K562 (cell line): ENCODE results near the gene DEGS2. TPM values are rescaled to one million over a fixed set of nuclear protein-coding genes. Genes with fewer than 3 reads are reported as not detected.

Experiments
- ATF3 ChIP-seq, 2 experiments: fragments of 450-650 bp in 1 of 2; sonication (generic) in 1 of 2; formaldehyde crosslinking in 1 of 2; IDR thresholded peaks in 1 of 2; conservative IDR thresholded peaks in 1 of 2; 2 replicates each; pipeline versions ENCODE4 v1.6.1 to v1.8.1; 2016 to 2023; ENCODE audit warnings: mild to moderate bottlenecking in 2 of 2, moderate library complexity in 2 of 2, inconsistent platforms in 1 of 2, missing genetic modification reagents in 1 of 2
- ELF4 ChIP-seq: fragments of 450-650 bp; formaldehyde crosslinking; IDR thresholded peaks from 2 replicates; pipeline ENCODE4 v1.4.0; 2022; ENCODE audit warnings: missing genetic modification characterization
- HCFC1 ChIP-seq: IDR thresholded peaks from 2 replicates; pipeline ENCODE4 v1.6.1; 2012; ENCODE audit warnings: low read depth, low read length, improper control_type of control experiment
- MYNN ChIP-seq, 2 experiments: sonication (generic); formaldehyde crosslinking in 1 of 2; IDR thresholded peaks; 2 replicates each; pipeline versions ENCODE4 v1.5.0 to v1.6.1; 2016 to 2020; ENCODE audit warnings: antibody characterized with exemption in 1 of 2, missing genetic modification reagents in 1 of 2
- PRDM10 ChIP-seq: fragments of 450-650 bp; IDR thresholded peaks from 2 replicates; pipeline ENCODE4 v1.6.1; 2018; ENCODE audit not compliant: partially characterized antibody
- RERE ChIP-seq: sonication (generic); formaldehyde crosslinking; IDR thresholded peaks from 2 replicates; pipeline ENCODE4 v1.8.0; 2023; ENCODE audit warnings: missing genetic modification reagents, mild to moderate bottlenecking, borderline replicate concordance
- VEZF1 ChIP-seq: fragments of 200-800 bp; sonication (Bioruptor generic); IDR thresholded peaks from 2 replicates; pipeline ENCODE4 v1.6.1; 2017; ENCODE audit warnings: missing genetic modification characterization, missing compliant biosample characterization
- ZBTB2 ChIP-seq: fragments of 450-650 bp; IDR thresholded peaks from 2 replicates; pipeline ENCODE4 v1.6.1; 2016; ENCODE audit warnings: antibody characterized with exemption
- ZNF77 ChIP-seq: fragments of 250-450 bp; sonication (Bioruptor Pico); IDR thresholded peaks from 2 replicates; pipeline ENCODE4 v1.5.0; 2020
- polyA plus RNA-seq, 8 experiments: library from polyadenylated mRNA; depleted of rRNA in 4 of 8; stranded (reverse) in 5 of 8; unstranded in 3 of 8; fragments of >200 nt; fragmentation: Nextera tagmentation in 2 of 8; fragmentation: Illumina TruSeq in 1 of 8; extraction: Ambion mirVana in 2 of 8; extraction: Trizol in 1 of 8; gene quantifications; 2 replicates each; pipeline versions ENCODE4 v1.2.1 to v1.2.3, GENCODE V29; 2011 to 2014; ENCODE audit warnings: inconsistent platforms in 1 of 8, missing spikeins in 1 of 8
- total RNA-seq, 7 experiments: library from RNA; depleted of rRNA in 6 of 7; stranded (reverse); fragments of >200 nt in 6 of 7; fragmentation: Illumina TruSeq in 2 of 7; extraction: Trizol in 2 of 7; gene quantifications; 2 replicates each; pipeline versions ENCODE4 v1.2.1 to v1.2.3, GENCODE V29; 2011 to 2021; ENCODE audit warnings: low replicate concordance in 1 of 7

Gene DEGS2
- total and polyA plus RNA-seq, 9 of the 15 experiments (the other 6 are each of a cell fraction or from before 2014, with no cell fraction given): 0.22 to 2.9 (median 0.70) TPM

GRCh38 chr14:100142073-100143040 lies 17.1 kb downstream of the DEGS2 start (continued):
- no peak for TF ChIP-seq RERE
- TF ChIP-seq ZBTB2: peak; percentile 40; the same call in 1 of the 2 replicates
- TF ChIP-seq PRDM10: no peak
- peak; percentile 92 for TF ChIP-seq VEZF1 (CRISPR knock-in tag)
- no peak for TF ChIP-seq ELF4 (CRISPR knock-in tag)
- TF ChIP-seq ATF3 (IDR thresholded peaks at IDR 0.05): no peak; the same call in 1 of the 2 replicates
- no peak for TF ChIP-seq ATF3 (CRISPR knock-in tag; conservative IDR thresholded peaks at IDR 0.05)
- no peak for TF ChIP-seq ZNF77 (CRISPR knock-in tag)
- TF ChIP-seq HCFC1: no peak
- TF ChIP-seq MYNN (IDR thresholded peaks at IDR 0.05): peak; percentile 88
- TF ChIP-seq MYNN (CRISPR knock-in tag; IDR thresholded peaks at IDR 0.05): no peak
